ENCODE data around the gene EGFR.

The EGFR gene

GRCh38 chr7:55109404-55110167 is 90.8 kb downstream of the EGFR start:
- Histone ChIP-seq H3K4me3 (no peak overlapping the region), H3K27ac (peak overlapping the region in 19 of 21 experiments; percentile 19 to 86 (median 77))

- no peak overlapping the region for H3K4me3 ChIP-seq
- H3K27ac ChIP-seq, result peak overlapping the region in 20 of 21 experiments; percentile 20 to 86 (median 75)
These were observed 91.6 kb downstream of the EGFR start for GRCh38 chr7:55110282-55110992.

- Histone ChIP-seq H3K27ac (peak overlapping the region in 20 of 21 experiments; percentile 20 to 86 (median 75)), H3K4me3 (no peak overlapping the region)
These were observed 92.2 kb downstream of the EGFR start for GRCh38 chr7:55110993-55111361.

DNA sequence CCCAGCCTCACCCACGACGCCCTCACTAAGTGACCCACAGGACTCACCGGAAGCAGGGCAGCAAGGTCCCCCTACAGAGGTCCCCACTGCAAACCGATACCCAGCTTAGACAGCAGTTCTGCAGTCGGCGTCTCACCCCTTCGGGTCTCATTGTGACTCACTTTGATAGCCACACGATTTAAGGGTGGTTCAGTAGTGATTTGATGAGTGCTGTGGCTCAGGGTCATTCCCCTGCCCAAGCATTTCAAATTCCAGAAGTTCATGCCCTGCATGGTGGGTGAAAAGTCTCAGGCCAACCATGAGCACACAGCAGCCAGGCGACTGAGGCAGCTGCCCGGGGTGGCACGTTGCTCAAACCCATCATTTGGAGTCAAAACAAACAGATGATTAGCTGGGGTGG is 93.2 kb downstream of the EGFR start:
- H3K4me3 ChIP-seq, result no peak overlapping the region
- peak overlapping the region in 20 of 21 experiments; percentile 9 to 86 (median 72) for H3K27ac ChIP-seq

- Histone ChIP-seq H3K27ac (peak overlapping the region in 5 of 21 experiments; percentile 4 to 86 (median 72)), H3K4me3 (no peak overlapping the region)
These were observed 95.1 kb downstream of the EGFR start for GRCh38 chr7:55113760-55114540.

- Histone ChIP-seq H3K27ac (no peak overlapping the region), H3K4me3 (no peak overlapping the region)
These were observed 98.5 kb downstream of the EGFR start for GRCh38 chr7:55117286-55117685.

GRCh38 chr7:55118426-55118825 is 99.6 kb downstream of the EGFR start:
- Histone ChIP-seq H3K27ac (peak overlapping the region in 3 of 21 experiments; percentile 30 to 78 (median 45)), H3K4me3 (no peak overlapping the region)

GRCh38 chr7:55119571-55119970 is 100.8 kb downstream of the EGFR start:
- Histone ChIP-seq H3K4me3 (no peak overlapping the region), H3K27ac (peak overlapping the region in 10 of 21 experiments; percentile 23 to 82 (median 60))

DNA sequence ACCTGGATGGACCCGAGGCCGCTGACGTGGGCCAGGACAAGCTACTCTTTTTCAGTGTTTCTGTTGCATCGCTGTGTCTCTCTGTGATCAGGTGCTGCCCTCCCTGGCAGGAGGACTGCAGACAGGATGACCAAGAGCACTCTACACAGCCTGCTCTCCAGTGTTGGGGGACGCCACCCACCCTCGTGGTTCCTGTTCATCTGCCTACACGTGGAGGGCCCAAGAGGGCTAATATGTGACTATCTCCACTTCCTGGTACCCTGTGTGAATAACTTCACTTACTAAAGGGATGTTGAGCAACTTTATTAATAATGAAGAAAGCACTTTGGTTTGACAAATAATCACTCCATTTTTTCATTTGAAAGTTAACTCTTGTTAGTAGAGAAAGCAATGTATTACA is 101.3 kb downstream of the EGFR start:
- Histone ChIP-seq H3K27ac (peak overlapping the region in 13 of 21 experiments; percentile 36 to 82 (median 59)), H3K4me3 (no peak overlapping the region)

- Histone ChIP-seq H3K27ac (peak overlapping the region in 17 of 21 experiments; percentile 26 to 82 (median 69)), H3K4me3 (no peak overlapping the region)
These were observed 101.8 kb downstream of the EGFR start for GRCh38 chr7:55120501-55121198.

DNA sequence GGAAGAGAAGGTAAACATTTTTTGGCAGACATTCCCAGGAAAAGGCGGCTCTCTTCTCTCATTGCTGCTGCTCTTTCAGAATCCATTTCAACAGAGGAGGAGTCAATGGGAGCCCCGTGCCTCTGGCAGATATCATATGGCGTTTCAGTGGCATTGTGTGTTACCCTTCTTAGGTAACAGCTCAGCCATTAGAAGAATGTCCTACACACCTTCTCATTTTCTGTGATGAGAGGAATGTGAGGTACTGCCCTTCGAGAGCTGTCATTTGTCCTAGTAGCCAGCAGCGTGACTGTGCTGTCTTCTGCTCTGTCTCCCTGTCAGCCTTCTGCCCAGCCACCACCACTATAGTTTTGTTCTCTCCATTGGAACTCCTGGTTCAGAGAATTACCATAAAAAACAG is 102.4 kb downstream of the EGFR start:
- Histone ChIP-seq H3K27ac (peak overlapping the region in 17 of 21 experiments; percentile 11 to 82 (median 69)), H3K4me3 (no peak overlapping the region)

- no peak overlapping the region for H3K4me3 ChIP-seq
- peak overlapping the region in 14 of 21 experiments; percentile 26 to 82 (median 72) for H3K27ac ChIP-seq
These were observed 103.4 kb downstream of the EGFR start for GRCh38 chr7:55122263-55122662.

- H3K4me3 ChIP-seq, result no peak overlapping the region
- peak overlapping the region in 8 of 21 experiments; percentile 2 to 51 (median 42) for H3K27ac ChIP-seq
These were observed 106.4 kb downstream of the EGFR start for GRCh38 chr7:55124989-55125875.

DNA sequence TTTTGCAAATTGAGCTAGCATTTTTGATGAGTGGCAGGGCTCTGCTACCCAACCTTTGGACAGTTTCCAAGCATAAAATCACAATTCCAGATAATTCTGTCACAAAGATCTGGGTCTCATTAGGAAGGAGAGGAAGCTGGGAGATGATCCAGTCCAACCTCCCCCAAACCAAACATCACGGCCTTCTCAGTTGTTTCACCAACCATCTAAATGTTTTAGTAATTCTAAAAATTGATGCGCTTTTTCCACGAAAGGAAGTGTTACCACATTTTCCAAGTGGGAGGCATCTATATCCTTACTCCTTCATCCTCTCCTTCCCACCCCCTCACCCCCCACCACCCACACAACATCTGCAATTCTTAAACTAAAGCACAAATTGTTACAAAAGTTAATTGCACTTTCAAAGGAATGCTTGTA is 108.3 kb downstream of the EGFR start:
- H3K4me3 ChIP-seq, result no peak overlapping the region
- peak overlapping the region in 16 of 21 experiments; percentile 30 to 88 (median 72) for H3K27ac ChIP-seq

- Histone ChIP-seq H3K27ac (peak overlapping the region in 20 of 21 experiments; percentile 30 to 88 (median 66)), H3K4me3 (no peak overlapping the region)
These were observed 108.8 kb downstream of the EGFR start for GRCh38 chr7:55127622-55128081.

DNA sequence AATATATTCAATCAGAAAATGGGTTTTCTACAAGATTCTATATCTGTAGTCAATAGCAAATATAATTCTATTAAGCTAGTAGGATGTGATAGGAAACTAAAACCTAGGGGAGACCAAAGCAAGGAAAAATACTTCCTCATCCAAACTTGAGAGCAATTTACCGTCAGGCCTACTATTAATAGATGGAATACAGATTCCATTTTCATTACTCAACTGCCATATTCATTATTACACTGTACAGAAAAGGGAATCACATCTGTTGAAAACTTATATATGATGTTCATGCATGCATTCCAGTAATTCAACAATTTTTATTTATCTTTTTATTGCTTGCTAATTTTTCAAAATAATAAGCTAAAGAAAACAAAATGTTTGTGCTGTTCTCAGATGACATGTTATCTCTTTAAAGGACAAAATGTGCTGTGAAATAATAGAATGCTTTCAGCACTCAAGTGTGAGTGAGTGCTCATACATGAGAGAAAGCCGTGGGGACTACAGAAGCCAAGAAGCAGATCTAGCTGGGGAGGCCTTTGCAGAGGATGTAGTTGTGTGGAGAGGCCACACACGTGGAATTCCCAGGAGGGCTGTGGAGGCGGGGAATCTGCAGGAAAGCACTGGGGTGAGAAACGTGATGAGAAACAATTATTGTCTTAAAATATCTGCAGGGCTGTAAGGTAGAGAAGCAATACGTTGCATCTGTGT is 110.0 kb downstream of the EGFR start:
- Histone ChIP-seq H3K27ac (peak overlapping the region in 16 of 21 experiments; percentile 26 to 89 (median 79)), H3K4me3 (no peak overlapping the region)

DNA sequence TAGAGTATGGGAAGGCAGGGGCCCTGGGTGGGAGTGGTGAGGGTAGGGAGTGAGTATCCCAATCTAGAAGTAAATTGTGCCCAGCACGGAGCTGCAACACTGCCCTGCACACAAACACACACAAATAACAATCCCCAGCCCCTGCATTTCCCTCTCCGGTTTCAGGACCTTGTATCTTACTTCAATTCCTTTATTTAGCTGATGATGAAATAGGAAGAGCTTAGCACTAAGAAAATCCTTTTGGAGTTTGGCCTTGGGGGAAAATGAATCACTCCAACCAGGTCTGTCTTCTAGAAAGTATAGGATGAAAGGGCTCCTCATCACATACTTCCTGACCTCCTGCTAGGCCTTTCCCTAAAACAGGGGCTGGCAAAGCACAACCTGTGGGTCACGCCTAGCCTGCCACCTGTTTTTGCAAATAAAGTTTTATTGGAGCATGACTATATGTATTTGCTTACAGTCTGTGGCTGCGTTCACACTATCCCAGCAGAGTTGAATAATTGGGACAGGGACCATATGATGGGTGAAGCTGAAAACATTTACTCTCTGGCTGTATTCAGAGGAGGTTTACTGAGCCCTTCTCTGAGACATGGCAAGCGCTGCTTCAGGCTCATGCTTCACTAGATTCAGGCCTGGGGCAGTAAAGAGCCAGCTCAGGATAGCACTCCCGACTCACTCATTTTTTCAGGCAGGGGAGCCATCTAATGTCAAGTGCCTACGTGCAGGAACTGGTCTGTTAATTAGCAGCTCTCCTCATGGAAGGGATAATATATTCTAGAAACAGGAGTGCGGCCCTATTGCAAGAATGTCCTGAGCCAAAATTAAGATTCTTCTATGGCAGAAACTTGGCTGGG is 111.0 kb downstream of the EGFR start:
- Histone ChIP-seq H3K4me3 (no peak overlapping the region), H3K27ac (peak overlapping the region in 19 of 21 experiments; percentile 57 to 89 (median 80))

Measured in skin epidermis (tissue), 12 donors.